ENCODE data around the gene ANO8.
"Not testable (repeated sequence)": the region's sequence is repeated elsewhere in the genome, so short reads cannot be mapped to it uniquely, and the experiment has no call there.

ANO8 gene

GRCh38 chr19:17282488-17283125, 52.0 kb downstream of the ANO8 start:
- DNase-seq = peak; percentile 72

- no peak for DNase-seq
These were observed 53.0 kb downstream of the ANO8 start, which contains the start of gene ANKLE1 for GRCh38 chr19:17281391-17282304. ANKLE1 (plus strand) TSS chr19:17281901; CDS start chr19:17281921, 20 bp downstream.

DNA sequence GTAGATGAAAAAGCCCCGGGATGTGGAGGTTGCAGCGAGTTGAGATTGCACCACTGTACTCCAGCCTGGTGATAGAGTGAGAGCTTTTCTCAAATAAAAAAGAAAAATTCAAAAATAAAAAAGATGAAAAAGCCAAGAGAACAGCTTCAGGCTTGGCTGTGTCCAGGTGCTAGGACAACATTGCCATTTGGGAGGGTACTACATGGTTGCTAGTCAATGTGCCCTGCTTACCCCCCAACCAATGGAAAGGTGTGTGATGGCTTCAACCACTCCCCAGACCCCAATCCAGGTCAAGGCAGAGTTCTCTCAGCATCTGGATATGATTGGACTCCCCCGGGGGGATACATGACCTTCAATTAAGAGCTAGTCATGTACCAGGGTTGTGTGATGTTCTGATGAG, 55.2 kb downstream of the ANO8 start:
- DNase-seq = no peak

DNA sequence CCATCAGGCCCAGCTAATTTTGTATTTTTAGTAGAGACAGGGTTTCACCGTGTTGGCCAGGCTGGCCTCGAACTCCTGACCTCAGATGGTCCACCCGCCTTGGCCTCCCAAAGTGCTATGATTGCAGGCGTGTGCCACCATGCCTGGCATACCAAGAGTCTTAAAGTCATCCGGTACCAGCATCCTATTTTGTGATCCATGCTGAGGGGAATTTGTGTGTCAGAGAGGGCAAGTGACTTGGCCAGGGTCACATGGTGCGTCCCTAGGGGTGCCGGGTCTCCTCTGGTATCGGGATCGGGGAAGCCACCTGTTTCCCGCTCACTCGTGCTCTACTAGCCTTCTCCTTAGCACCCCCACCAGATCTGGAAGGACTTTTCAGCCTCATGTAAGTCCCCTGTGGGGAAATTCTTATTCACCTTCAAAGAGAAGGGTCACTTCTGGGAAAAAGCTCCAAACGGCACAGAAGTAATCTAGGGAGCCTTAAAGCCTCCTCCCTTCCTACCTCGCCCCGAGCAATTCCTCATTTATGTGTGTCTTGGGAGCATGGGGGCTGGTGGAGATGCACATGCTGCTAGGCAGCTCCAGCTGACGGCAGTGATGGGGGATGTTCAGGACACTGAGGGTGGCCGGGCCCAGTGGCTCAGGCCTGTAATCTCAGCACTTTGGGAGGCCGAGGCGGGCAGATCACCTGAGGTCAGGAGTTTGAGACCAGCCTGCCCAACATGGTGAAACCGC, 59.0 kb downstream of the ANO8 start:
- DNase-seq = no peak

GRCh38 chr19:17274892-17275291, 59.8 kb downstream of the ANO8 start:
- DNase-seq = not testable (repeated sequence)

Measured in central memory CD4-positive, alpha-beta T cell (primary cell).